ENCODE data around the gene MAG.

GRCh38 chr19:35330475-35330874 is 38.5 kb downstream of the MAG start:
- no peak for TF ChIP-seq CTCF (conservative IDR thresholded peaks at IDR 0.05 in 1 of 2, IDR thresholded peaks at IDR 0.05 in 1 of 2; ENCODE audit: low read depth in 1 of 2, low read length in 2 of 2)
- no peak for TF ChIP-seq EZH2 (IDR thresholded peaks at IDR 0.05; ENCODE audit: low read length, missing control alignments)

Data from fibroblast of lung (primary cell).